Upper lobe of right lung (tissue), 1 donor: ENCODE results near the gene NPSR1. TPM values are rescaled to one million over a fixed set of nuclear protein-coding genes. Genes with fewer than 3 reads are reported as not detected.

ENCODE experiments used
- ATAC-seq: fragments of 200-7000 bp; cut with Tn5 transposase; one replicate; pipeline ENCODE4 v1.9.1; 2020; ENCODE audit warnings: mild to moderate bottlenecking, moderate library complexity
- DNase-seq: peaks from one replicate; pipeline ENCODE4 v3.0.0-alpha.2; 2020
- H3K27ac ChIP-seq: fragments of 200-600 bp; one replicate; pipeline ENCODE4 v1.8.0; 2022
- H3K27me3 ChIP-seq: fragments of 200-600 bp; one replicate; pipeline ENCODE4 v1.8.0; 2022; ENCODE audit warnings: mild to moderate bottlenecking
- H3K36me3 ChIP-seq: fragments of 200-600 bp; one replicate; pipeline ENCODE4 v1.8.0; 2022
- H3K4me1 ChIP-seq: fragments of 200-600 bp; one replicate; pipeline ENCODE4 v1.8.0; 2022
- H3K4me3 ChIP-seq: fragments of 200-600 bp; one replicate; pipeline ENCODE4 v1.8.0; 2022; ENCODE audit warnings: mild to moderate bottlenecking
- H3K9me3 ChIP-seq: fragments of 200-600 bp; one replicate; pipeline ENCODE4 v1.8.0; 2022
- CTCF ChIP-seq: fragments of 200-600 bp; IDR thresholded peaks from one replicate; pipeline ENCODE4 v1.8.0; 2022; ENCODE audit warnings: antibody characterized with exemption
- intact Hi-C: fragments of 100-400 bp; cut with DNase I; formaldehyde crosslinking; loops from one replicate; pipeline ENCODE4 v1.11.0; 2022
- total RNA-seq: library from RNA; stranded (reverse); fragmentation: NEBNext Ultra II Directional; extraction: Animal tissue kit (Norgen Biotek cat#: 25700); gene quantifications from one replicate; pipeline ENCODE4 v1.2.1, GENCODE V29; 2021
- donor health status: DM: no; HTN: yes; CAD: no; lungs with severe emphysema.

The NPSR1 gene
- total RNA-seq, 1 donor from 2014 or later = not detected

DNA sequence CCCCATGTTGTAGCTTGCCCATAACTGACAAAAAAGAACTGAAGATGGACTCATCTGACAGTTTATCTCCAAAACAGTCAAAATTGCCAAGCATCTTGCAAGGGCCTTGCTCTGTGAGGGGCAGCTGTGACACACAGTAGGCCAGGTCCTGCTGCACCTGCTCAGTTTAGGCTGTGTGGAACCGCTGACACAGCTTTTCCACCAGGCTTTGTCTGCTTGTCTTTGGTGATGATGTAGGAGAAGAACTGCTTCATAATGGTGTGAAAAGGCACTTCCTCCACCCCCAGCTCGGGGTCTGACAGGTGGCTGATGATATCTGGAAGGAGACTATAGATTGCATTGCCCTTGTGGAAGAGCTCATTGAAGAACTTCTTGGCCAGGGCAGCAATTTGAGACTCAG, 92.6 kb downstream of the NPSR1 start:
- no peak overlapping the region for H3K4me3 ChIP-seq
- H3K27ac ChIP-seq = no peak overlapping the region
- H3K4me1 ChIP-seq = peaks cover 14% of the 10 kb centered on the region
- no peaks in the 10 kb centered on the region for H3K36me3 ChIP-seq
- no peaks in the 10 kb centered on the region for H3K9me3 ChIP-seq
- no peak for TF ChIP-seq CTCF
- no peaks in the 10 kb centered on the region for H3K27me3 ChIP-seq
- no peak for DNase-seq
- intact Hi-C loops = no loop called here
- no peak for ATAC-seq

DNA sequence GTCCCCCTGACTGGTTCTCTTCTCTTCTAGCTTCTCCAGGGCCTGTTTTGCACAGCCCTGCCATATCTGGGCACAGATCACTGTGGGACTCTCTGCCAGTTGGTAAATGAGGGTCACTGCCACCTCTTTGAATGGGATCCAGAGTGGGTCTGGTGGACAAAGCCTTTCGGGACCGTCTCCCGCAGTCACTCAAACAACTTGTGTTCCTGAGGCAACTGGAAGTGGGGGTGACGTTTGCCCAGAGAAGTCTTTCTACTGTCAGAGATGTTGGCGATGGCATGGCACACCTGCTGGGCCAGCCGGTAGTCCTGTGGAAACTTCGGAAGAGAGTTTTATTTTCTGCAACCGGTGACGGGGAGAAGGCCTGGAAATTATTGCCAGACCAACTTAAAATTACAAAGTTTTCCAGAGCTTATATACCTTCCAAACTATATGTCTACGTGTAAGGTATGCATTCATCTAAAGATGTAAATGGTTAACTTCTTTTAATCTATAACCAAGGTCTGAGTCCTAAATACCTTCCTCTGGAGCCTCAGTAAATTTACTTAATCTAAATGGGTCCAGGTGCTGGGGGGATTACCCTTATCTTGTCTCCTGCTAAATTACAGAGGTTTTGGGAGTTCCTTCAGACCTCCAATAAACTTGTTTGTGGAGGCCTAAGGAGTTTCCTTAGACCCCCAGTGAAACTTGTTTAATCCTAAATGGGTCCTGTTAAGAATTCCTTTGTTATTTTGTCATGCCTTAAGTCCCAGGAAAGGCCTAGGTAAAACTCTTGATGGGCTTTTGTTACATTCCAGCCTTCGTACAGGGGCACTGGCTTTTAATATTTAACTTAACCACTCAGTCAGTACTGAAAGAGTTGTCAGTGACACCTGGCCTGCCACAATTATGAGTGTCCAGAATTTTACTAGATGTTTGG, 94.0 kb downstream of the NPSR1 start:
- Histone ChIP-seq H3K27me3 (no peaks in the 10 kb centered on the region), H3K9me3 (no peaks in the 10 kb centered on the region), H3K27ac (peak overlapping the region; percentile 55), H3K4me3 (no peak overlapping the region), H3K4me1 (peaks cover 14% of the 10 kb centered on the region), H3K36me3 (no peaks in the 10 kb centered on the region)
- ATAC-seq (no peak), DNase-seq (no peak)
- no peak for TF ChIP-seq CTCF
- intact Hi-C loops = no loop called here

- Histone ChIP-seq H3K27me3 (no peaks in the 10 kb centered on the region), H3K36me3 (no peaks in the 10 kb centered on the region), H3K27ac (peak overlapping the region; percentile 6), H3K4me3 (no peak overlapping the region), H3K9me3 (no peaks in the 10 kb centered on the region), H3K4me1 (peaks cover 9% of the 10 kb centered on the region)
- TF ChIP-seq CTCF = no peak
- ATAC-seq (no peak), DNase-seq (no peak)
- intact Hi-C loops = no loop called here
These were observed 94.9 kb downstream of the NPSR1 start for GRCh38 chr7:34752929-34753328.

DNA sequence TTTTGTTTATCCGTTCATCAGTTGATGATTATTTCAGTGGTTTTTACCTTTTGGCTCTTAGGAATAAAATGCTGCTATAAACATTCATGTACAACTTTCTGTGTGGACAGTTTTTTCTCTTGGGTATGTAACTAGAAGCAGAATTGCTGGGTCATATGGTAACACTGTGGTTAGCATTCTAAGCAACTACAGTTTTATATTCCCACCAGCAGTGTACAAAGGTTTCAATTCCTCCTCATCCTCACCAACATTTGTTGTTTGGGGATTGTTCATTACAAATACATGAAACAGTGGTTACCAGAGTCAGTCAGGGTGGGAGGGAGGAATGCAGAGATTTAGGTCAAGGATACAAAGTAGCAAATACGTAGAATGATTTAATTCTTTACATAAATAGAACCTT, 97.0 kb downstream of the NPSR1 start:
- H3K27me3 ChIP-seq = no peaks in the 10 kb centered on the region
- no peaks in the 10 kb centered on the region for H3K36me3 ChIP-seq
- ATAC-seq (no peak), DNase-seq (no peak)
- no peak overlapping the region for H3K27ac ChIP-seq
- no peak overlapping the region for H3K4me3 ChIP-seq
- intact Hi-C loops = no loop called here
- TF ChIP-seq CTCF = no peak
- no peaks in the 10 kb centered on the region for H3K4me1 ChIP-seq
- H3K9me3 ChIP-seq = no peaks in the 10 kb centered on the region

GRCh38 chr7:34756025-34756437, 98.0 kb downstream of the NPSR1 start:
- intact Hi-C loops = no loop called here
- peak; percentile 28 for ATAC-seq
- no peak for DNase-seq

More at GRCh38 chr7:34756025-34756437, 98.0 kb downstream of the NPSR1 start:
- Histone ChIP-seq H3K9me3 (no peaks in the 10 kb centered on the region), H3K27ac (no peak overlapping the region), H3K36me3 (no peaks in the 10 kb centered on the region), H3K27me3 (no peaks in the 10 kb centered on the region), H3K4me3 (no peak overlapping the region), H3K4me1 (no peaks in the 10 kb centered on the region)
- no peak for TF ChIP-seq CTCF
